ENCODE results near the gene PSD.

PSD gene

GRCh38 chr10:102394801-102395399 is 23.7 kb downstream of the PSD start:
- H2AK5ac ChIP-seq (ENCODE audit: low read length), result no peak overlapping the region
- H3K27me3 ChIP-seq (ENCODE audit: insufficient read depth, low read length), result no peaks in the 10 kb centered on the region
- H2AFZ ChIP-seq (ENCODE audit: insufficient read depth, low read length, poor library complexity), result peak overlapping the region; percentile 75
- peak overlapping the region; percentile 58 for H2BK5ac ChIP-seq (ENCODE audit: low read depth, low read length, poor library complexity)
- H3K23ac ChIP-seq (ENCODE audit: low read length), result no peak overlapping the region
- H2BK12ac ChIP-seq (ENCODE audit: low read length), result no peak overlapping the region
- H3K4ac ChIP-seq (ENCODE audit: low read depth, low read length), result peak overlapping the region; percentile 13
- peak overlapping the region; percentile 49 for H4K91ac ChIP-seq (ENCODE audit: low read depth, low read length)
- peaks cover 11 to 18% of the 10 kb centered on the region in 2 experiments for H3K36me3 ChIP-seq (ENCODE audit: control insufficient read depth in 1 of 2, insufficient read depth in 2 of 2, low read length in 2 of 2)
- H3K27ac ChIP-seq (ENCODE audit: low read depth, low read length), result peak overlapping the region; percentile 23
- H3K4me3 ChIP-seq (ENCODE audit: low read depth, low read length), result peak overlapping the region; percentile 74
- H3K9ac ChIP-seq (ENCODE audit: low read length), result no peak overlapping the region
- H3K14ac ChIP-seq (ENCODE audit: low read length), result peak overlapping the region; percentile 32
- peak overlapping the region; percentile 52 for H3K18ac ChIP-seq (ENCODE audit: low read length)
- peaks cover 16 to 18% of the 10 kb centered on the region in 2 experiments for H3K4me1 ChIP-seq (ENCODE audit: control insufficient read depth in 1 of 2, insufficient read depth in 2 of 2, low read length in 2 of 2)
- H4K12ac ChIP-seq (ENCODE audit: low read depth, low read length), result peak overlapping the region; percentile 28
- peaks cover 6% of the 10 kb centered on the region for H3K79me2 ChIP-seq (ENCODE audit: control insufficient read depth, insufficient read depth, low read length, poor library complexity)
- peaks cover 1% of the 10 kb centered on the region for H3K9me3 ChIP-seq (ENCODE audit: insufficient read depth, low read depth, low read length)
- peaks cover 11% of the 10 kb centered on the region for H3K79me1 ChIP-seq (ENCODE audit: low read length)
- peak overlapping the region; percentile 16 for H2BK120ac ChIP-seq (ENCODE audit: insufficient read depth, low read length, poor library complexity)
- peak overlapping the region; percentile 4 for H4K8ac ChIP-seq (ENCODE audit: low read depth, low read length)
- DNase-seq, result peak in 1 of 2 donors; percentile 55
- WGBS (ENCODE audit: extremely low coverage, insufficient coverage, insufficient read length), result no CpG with 5 or more reads among the region's 35 CpGs
- peak overlapping the region; percentile 74 for H3K4me2 ChIP-seq (ENCODE audit: low read length)

DNA sequence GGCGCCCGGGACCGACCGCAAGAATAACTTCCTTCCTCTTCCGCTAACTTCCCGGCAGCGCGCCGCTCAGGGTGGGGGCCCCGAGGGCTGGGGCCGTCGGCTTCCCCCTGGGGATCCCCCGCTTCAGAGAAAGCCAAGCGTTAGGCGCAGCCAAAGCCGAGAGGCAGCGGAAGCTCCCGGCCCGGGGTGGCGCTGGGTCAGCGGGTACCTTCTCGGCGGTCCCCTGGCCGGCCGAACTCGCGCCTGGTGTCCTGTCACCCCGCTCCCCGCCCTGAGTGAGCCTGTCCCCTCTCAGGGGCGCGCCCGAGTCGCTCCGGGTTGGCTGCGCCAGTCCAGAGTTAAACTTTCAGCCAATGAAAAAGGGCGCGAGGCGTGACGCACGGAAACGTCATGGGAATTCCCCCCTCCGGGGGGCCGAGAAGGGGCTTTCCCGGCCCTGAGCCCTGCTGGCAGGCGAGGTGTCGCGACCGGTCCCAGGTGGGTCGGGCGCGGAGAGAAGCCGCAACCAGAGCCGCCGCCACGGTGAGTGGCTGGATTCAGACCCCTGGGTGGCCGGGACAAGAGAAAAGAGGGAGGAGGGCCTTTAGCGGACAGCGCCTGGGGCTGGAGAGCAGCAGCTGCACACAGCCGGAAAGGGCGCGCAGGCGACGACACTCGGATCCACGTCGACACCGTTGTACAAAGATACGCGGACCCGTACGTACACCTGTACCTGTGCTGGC is 24.3 kb downstream of the PSD start:
- peak overlapping the region; percentile 38 for H3K9ac ChIP-seq (ENCODE audit: low read length)
- peak overlapping the region; percentile 46 for H2BK120ac ChIP-seq (ENCODE audit: insufficient read depth, low read length, poor library complexity)
- H3K36me3 ChIP-seq (ENCODE audit: control insufficient read depth in 1 of 2, insufficient read depth in 2 of 2, low read length in 2 of 2), result peaks cover 10 to 16% of the 10 kb centered on the region in 2 experiments
- no CpG with 5 or more reads among the region's 71 CpGs for WGBS (ENCODE audit: extremely low coverage, insufficient coverage, insufficient read length)
- H3K79me1 ChIP-seq (ENCODE audit: low read length), result peaks cover 8% of the 10 kb centered on the region
- H3K27ac ChIP-seq (ENCODE audit: low read depth, low read length), result peak overlapping the region; percentile 40
- H4K12ac ChIP-seq (ENCODE audit: low read depth, low read length), result no peak overlapping the region
- peak overlapping the region; percentile 74 for H3K4me2 ChIP-seq (ENCODE audit: low read length)
- H2AK5ac ChIP-seq (ENCODE audit: low read length), result no peak overlapping the region
- peaks cover 1% of the 10 kb centered on the region for H3K9me3 ChIP-seq (ENCODE audit: insufficient read depth, low read depth, low read length)
- H3K14ac ChIP-seq (ENCODE audit: low read length), result peak overlapping the region; percentile 57
- H3K4me1 ChIP-seq (ENCODE audit: control insufficient read depth in 1 of 2, insufficient read depth in 2 of 2, low read length in 2 of 2), result peaks cover 13 to 14% of the 10 kb centered on the region in 2 experiments
- no peaks in the 10 kb centered on the region for H3K27me3 ChIP-seq (ENCODE audit: insufficient read depth, low read length)
- H3K18ac ChIP-seq (ENCODE audit: low read length), result peak overlapping the region; percentile 78
- H2AFZ ChIP-seq (ENCODE audit: insufficient read depth, low read length, poor library complexity), result peak overlapping the region; percentile 81
- H3K23ac ChIP-seq (ENCODE audit: low read length), result no peak overlapping the region
- peaks cover 5% of the 10 kb centered on the region for H3K79me2 ChIP-seq (ENCODE audit: control insufficient read depth, insufficient read depth, low read length, poor library complexity)
- H4K91ac ChIP-seq (ENCODE audit: low read depth, low read length), result peak overlapping the region; percentile 12
- H2BK12ac ChIP-seq (ENCODE audit: low read length), result no peak overlapping the region
- H2BK5ac ChIP-seq (ENCODE audit: low read depth, low read length, poor library complexity), result peak overlapping the region; percentile 62
- H3K4me3 ChIP-seq (ENCODE audit: low read depth, low read length), result peak overlapping the region; percentile 78
- peak; percentile 99 to 100 for DNase-seq
- peak overlapping the region; percentile 45 for H4K8ac ChIP-seq (ENCODE audit: low read depth, low read length)
- H3K4ac ChIP-seq (ENCODE audit: low read depth, low read length), result no peak overlapping the region

DNA sequence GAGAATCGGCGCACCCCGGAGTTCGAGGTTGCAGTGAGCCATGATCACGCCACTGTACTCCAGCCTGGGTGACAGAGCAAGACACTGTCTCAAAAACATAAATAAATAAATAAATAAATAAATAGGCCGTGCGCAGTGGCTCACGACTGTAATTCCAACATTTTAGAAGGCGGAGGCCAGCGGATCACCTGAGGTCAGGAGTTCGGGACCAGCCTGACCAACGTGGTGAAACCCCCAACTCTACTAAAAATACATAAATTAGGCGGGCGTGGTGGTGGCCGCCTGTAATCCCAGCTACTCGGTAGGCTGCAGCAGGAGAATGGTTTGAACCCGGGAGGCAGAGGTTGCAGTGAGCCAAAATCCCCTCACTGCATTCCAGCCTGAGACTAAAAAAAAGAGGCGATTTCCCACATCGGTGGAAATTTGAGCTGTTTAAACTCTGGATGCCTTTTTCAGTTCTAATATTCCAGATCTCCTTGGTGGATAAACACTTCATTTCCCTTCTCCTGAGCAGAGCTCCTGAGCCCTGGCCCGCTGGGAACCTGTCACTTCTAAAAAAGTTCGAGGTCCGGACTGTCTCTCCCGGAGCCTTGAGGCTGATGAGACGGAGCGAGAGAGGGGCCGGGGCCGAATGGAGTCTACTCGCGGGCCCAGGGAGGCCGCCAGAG is 25.0 kb downstream of the PSD start:
- peaks cover 4% of the 10 kb centered on the region for H3K79me2 ChIP-seq (ENCODE audit: control insufficient read depth, insufficient read depth, low read length, poor library complexity)
- no peak overlapping the region for H3K27ac ChIP-seq (ENCODE audit: low read depth, low read length)
- H3K36me3 ChIP-seq (ENCODE audit: control insufficient read depth in 1 of 2, insufficient read depth in 2 of 2, low read length in 2 of 2), result peaks cover 9 to 16% of the 10 kb centered on the region in 2 experiments
- WGBS (ENCODE audit: extremely low coverage, insufficient coverage, insufficient read length), result no CpG with 5 or more reads among the region's 30 CpGs
- peaks cover 8% of the 10 kb centered on the region for H3K79me1 ChIP-seq (ENCODE audit: low read length)
- H3K23ac ChIP-seq (ENCODE audit: low read length), result no peak overlapping the region
- H2AK5ac ChIP-seq (ENCODE audit: low read length), result no peak overlapping the region
- no peaks in the 10 kb centered on the region for H3K27me3 ChIP-seq (ENCODE audit: insufficient read depth, low read length)
- H3K4ac ChIP-seq (ENCODE audit: low read depth, low read length), result no peak overlapping the region
- H4K91ac ChIP-seq (ENCODE audit: low read depth, low read length), result no peak overlapping the region
- no peak overlapping the region for H2BK12ac ChIP-seq (ENCODE audit: low read length)
- no peak overlapping the region for H4K12ac ChIP-seq (ENCODE audit: low read depth, low read length)
- peaks cover 13 to 14% of the 10 kb centered on the region in 2 experiments for H3K4me1 ChIP-seq (ENCODE audit: control insufficient read depth in 1 of 2, insufficient read depth in 2 of 2, low read length in 2 of 2)
- H3K4me3 ChIP-seq (ENCODE audit: low read depth, low read length), result no peak overlapping the region
- no peak overlapping the region for H4K8ac ChIP-seq (ENCODE audit: low read depth, low read length)
- no peak overlapping the region for H2BK120ac ChIP-seq (ENCODE audit: insufficient read depth, low read length, poor library complexity)
- no peak for DNase-seq
- peaks cover 1% of the 10 kb centered on the region for H3K9me3 ChIP-seq (ENCODE audit: insufficient read depth, low read depth, low read length)
- H3K18ac ChIP-seq (ENCODE audit: low read length), result no peak overlapping the region
- H3K9ac ChIP-seq (ENCODE audit: low read length), result peak overlapping the region; percentile 0
- H3K14ac ChIP-seq (ENCODE audit: low read length), result no peak overlapping the region
- H2AFZ ChIP-seq (ENCODE audit: insufficient read depth, low read length, poor library complexity), result no peak overlapping the region
- H3K4me2 ChIP-seq (ENCODE audit: low read length), result peak overlapping the region; percentile 74
- H2BK5ac ChIP-seq (ENCODE audit: low read depth, low read length, poor library complexity), result no peak overlapping the region

GRCh38 chr10:102392306-102392705 is 26.3 kb downstream of the PSD start:
- H3K4ac ChIP-seq (ENCODE audit: low read depth, low read length), result no peak overlapping the region
- no peak overlapping the region for H4K8ac ChIP-seq (ENCODE audit: low read depth, low read length)
- no peak overlapping the region for H2BK12ac ChIP-seq (ENCODE audit: low read length)
- peak; percentile 61 to 73 for DNase-seq
- no peak overlapping the region for H3K9ac ChIP-seq (ENCODE audit: low read length)
- peaks cover 13 to 14% of the 10 kb centered on the region in 2 experiments for H3K4me1 ChIP-seq (ENCODE audit: control insufficient read depth in 1 of 2, insufficient read depth in 2 of 2, low read length in 2 of 2)
- H4K91ac ChIP-seq (ENCODE audit: low read depth, low read length), result no peak overlapping the region
- H3K9me3 ChIP-seq (ENCODE audit: insufficient read depth, low read depth, low read length), result no peaks in the 10 kb centered on the region
- H3K18ac ChIP-seq (ENCODE audit: low read length), result no peak overlapping the region
- no peak overlapping the region for H2AFZ ChIP-seq (ENCODE audit: insufficient read depth, low read length, poor library complexity)
- H2AK5ac ChIP-seq (ENCODE audit: low read length), result no peak overlapping the region
- H3K4me2 ChIP-seq (ENCODE audit: low read length), result no peak overlapping the region
- no peak overlapping the region for H2BK120ac ChIP-seq (ENCODE audit: insufficient read depth, low read length, poor library complexity)
- no CpG with 5 or more reads among the region's 5 CpGs for WGBS (ENCODE audit: extremely low coverage, insufficient coverage, insufficient read length)
- no peak overlapping the region for H3K14ac ChIP-seq (ENCODE audit: low read length)
- H3K4me3 ChIP-seq (ENCODE audit: low read depth, low read length), result no peak overlapping the region
- peaks cover 8% of the 10 kb centered on the region for H3K79me1 ChIP-seq (ENCODE audit: low read length)
- H3K79me2 ChIP-seq (ENCODE audit: control insufficient read depth, insufficient read depth, low read length, poor library complexity), result peaks cover 4% of the 10 kb centered on the region
- H3K23ac ChIP-seq (ENCODE audit: low read length), result no peak overlapping the region
- H3K36me3 ChIP-seq (ENCODE audit: control insufficient read depth in 1 of 2, insufficient read depth in 2 of 2, low read length in 2 of 2), result peaks cover under 1 to 6% of the 10 kb centered on the region in 2 experiments
- no peak overlapping the region for H2BK5ac ChIP-seq (ENCODE audit: low read depth, low read length, poor library complexity)
- no peaks in the 10 kb centered on the region for H3K27me3 ChIP-seq (ENCODE audit: insufficient read depth, low read length)
- no peak overlapping the region for H4K12ac ChIP-seq (ENCODE audit: low read depth, low read length)
- no peak overlapping the region for H3K27ac ChIP-seq (ENCODE audit: low read depth, low read length)
